K562 (cell line): ENCODE data around the gene TBXAS1. TPM values are rescaled to one million over a fixed set of nuclear protein-coding genes. Genes with fewer than 3 reads are reported as not detected.

Source experiments
- ATAC-seq: fragments of 200-7000 bp; cut with Tn5 transposase; 3 replicates; pipeline ENCODE4 v1.9.1; 2020; ENCODE audit warnings: moderate library complexity
- BruUV-seq: library from RNA; stranded (reverse); fragments of 400-500 nt; replicated peaks from 2 replicates; lab custom pipeline; 2021; lab: Mats Ljungman, UMichigan
- CTCF ChIA-PET: fragments of 300-600 bp; formaldehyde crosslinking; extraction: SDS; loops from one replicate; lab custom pipeline; 2021; ENCODE audit warnings: low intra/inter-chr PET ratio; lab: Yijun Ruan, JAX
- POLR2A ChIA-PET: fragments of 300-600, 350-650 bp; sonication (Branson Sonifier 250); formaldehyde crosslinking; extraction: SDS; loops from one replicate; lab custom pipeline; 2021; ENCODE audit warnings: antibody characterized with exemption, inconsistent platforms; lab: Yijun Ruan, JAX
- DNase-seq, 4 experiments: peaks; one replicate each; pipeline versions ENCODE4 v3.0.0 to v3.0.0-alpha.2; 2011 to 2018; ENCODE audit warnings: low spot score in 3 of 4, mixed read lengths in 3 of 4; ENCODE audit errors: extremely low read depth in 1 of 4
- FAIRE-seq: peaks from 2 replicates; lab custom pipeline; 2011; peaks lifted over from hg19 to GRCh38; lab: Jason Lieb, UNC
- H2AFZ ChIP-seq: 2 replicates; pipeline ENCODE4 v1.6.0; 2011; ENCODE audit warnings: low read depth, low read length, control low read depth, inconsistent platforms
- H3K27ac ChIP-seq: fragments of 200-600 bp; 3 replicates; pipeline ENCODE4 v1.8.0; 2011; ENCODE audit warnings: low read depth, mild to moderate bottlenecking, control low read depth, inconsistent platforms, low read length, moderate library complexity, mixed read lengths; ENCODE audit errors: extremely low read depth
- H3K27me3 ChIP-seq, 2 experiments: fragments of 300-600 bp in 1 of 2; 2 replicates in 1 of 2; 3 replicates in 1 of 2; pipeline versions ENCODE4 v1.6.0 to v1.8.0; 2011; ENCODE audit warnings: inconsistent platforms in 2 of 2, low read length in 2 of 2, mild to moderate bottlenecking in 1 of 2, mixed read lengths in 1 of 2, moderate library complexity in 1 of 2; ENCODE audit not compliant: control insufficient read depth in 2 of 2, insufficient read depth in 2 of 2
- H3K36me3 ChIP-seq: fragments of 300-600 bp; 3 replicates; pipeline ENCODE4 v1.8.0; 2011; ENCODE audit warnings: mild to moderate bottlenecking, low read length, inconsistent platforms; ENCODE audit not compliant: control insufficient read depth, insufficient read depth
- H3K4me1 ChIP-seq, 2 experiments: fragments of 200-600 bp in 1 of 2; replicated peaks in 1 of 2; 2 replicates in 1 of 2; 3 replicates in 1 of 2; pipeline versions ENCODE4 v1.5.1 to v1.8.0; 2011; ENCODE audit warnings: inconsistent platforms in 2 of 2, low read length in 2 of 2, mild to moderate bottlenecking in 1 of 2, mixed read lengths in 1 of 2, moderate library complexity in 1 of 2; ENCODE audit not compliant: control insufficient read depth in 2 of 2, insufficient read depth in 2 of 2
- H3K4me2 ChIP-seq: 2 replicates; pipeline ENCODE4 v1.6.1; 2011; ENCODE audit warnings: low read length, control low read depth, inconsistent platforms, mixed read lengths; ENCODE audit not compliant: insufficient read depth
- H3K4me3 ChIP-seq: fragments of 200-600 bp; sonication (generic), shearing (Covaris generic); 2 replicates; pipeline ENCODE4 v1.5.1; 2016; ENCODE audit warnings: control low read depth, inconsistent platforms
- H3K79me2 ChIP-seq: fragments of 200-600 bp; 3 replicates; pipeline ENCODE4 v1.8.0; 2011; ENCODE audit warnings: low read length, inconsistent platforms; ENCODE audit not compliant: control insufficient read depth, insufficient read depth
- H3K9ac ChIP-seq, 2 experiments: 2 replicates each; pipeline versions ENCODE4 v1.6.0 to v1.6.1; 2011; ENCODE audit warnings: low read depth in 2 of 2, low read length in 2 of 2, control low read depth in 1 of 2, inconsistent platforms in 1 of 2, mild to moderate bottlenecking in 1 of 2, mixed read lengths in 1 of 2; ENCODE audit not compliant: insufficient read depth in 1 of 2
- H3K9me1 ChIP-seq: one replicate; pipeline ENCODE4 v1.6.0; 2011; ENCODE audit warnings: inconsistent platforms, mild to moderate bottlenecking, low read length, moderate library complexity; ENCODE audit not compliant: control insufficient read depth, insufficient read depth
- H3K9me3 ChIP-seq: replicated peaks from 2 replicates; pipeline ENCODE4 v1.5.1; 2011; ENCODE audit warnings: low read depth, low read length, inconsistent platforms; ENCODE audit not compliant: control insufficient read depth, insufficient read depth
- H4K20me1 ChIP-seq: replicated peaks from 2 replicates; pipeline ENCODE4 v1.6.1; 2011; ENCODE audit warnings: low read length, inconsistent platforms, mixed read lengths; ENCODE audit not compliant: control insufficient read depth, insufficient read depth
- AFF4 ChIP-seq: sonication (generic); formaldehyde crosslinking; IDR thresholded peaks from 2 replicates; pipeline ENCODE4 v1.8.0; 2023; ENCODE audit warnings: mild to moderate bottlenecking, missing genetic modification reagents
- CC2D1A ChIP-seq: fragments of 450-650 bp; IDR thresholded peaks from 2 replicates; pipeline ENCODE4 v1.6.1; 2017; ENCODE audit warnings: mild to moderate bottlenecking
- CTCFL ChIP-seq: IDR thresholded peaks from 2 replicates; pipeline ENCODE4 v1.6.1; 2011; ENCODE audit warnings: borderline replicate concordance, low read depth, mild to moderate bottlenecking, moderate library complexity, low read length; ENCODE audit not compliant: insufficient read depth, poor library complexity, severe bottlenecking
- ETS2 ChIP-seq: IDR thresholded peaks from 2 replicates; pipeline ENCODE4 v1.6.1; 2016; ENCODE audit warnings: borderline replicate concordance, missing genetic modification characterization, mild to moderate bottlenecking, moderate library complexity, missing compliant biosample characterization; ENCODE audit not compliant: poor library complexity, severe bottlenecking
- HSF4 ChIP-seq: fragments of 250-450 bp; sonication (Bioruptor Pico); IDR thresholded peaks from 2 replicates; pipeline ENCODE4 v2.1.2; 2022; ENCODE audit warnings: mild to moderate bottlenecking, moderate library complexity, borderline replicate concordance
- KAT8 ChIP-seq: fragments of 450-650 bp; IDR thresholded peaks from 2 replicates; pipeline ENCODE4 v1.6.1; 2016; ENCODE audit warnings: low read depth, mild to moderate bottlenecking
- MTF1 ChIP-seq: fragments of 250-450 bp; sonication (Bioruptor Pico); IDR thresholded peaks from 2 replicates; pipeline ENCODE4 v1.9.0; 2021; ENCODE audit warnings: moderate library complexity, mild to moderate bottlenecking, inconsistent platforms, borderline replicate concordance
- NR2C1 ChIP-seq, 2 experiments: fragments of 450-650 bp; IDR thresholded peaks; 2 replicates each; pipeline ENCODE4 v1.6.1; 2017; ENCODE audit warnings: mild to moderate bottlenecking in 2 of 2, antibody characterized with exemption in 1 of 2, inconsistent platforms in 1 of 2, missing compliant biosample characterization in 1 of 2, missing genetic modification characterization in 1 of 2
- NR2C2 ChIP-seq, 2 experiments: fragments of 200-800 bp in 1 of 2; sonication (Bioruptor generic) in 1 of 2; sonication (generic) in 1 of 2; formaldehyde crosslinking in 1 of 2; IDR thresholded peaks; 2 replicates each; pipeline versions ENCODE4 v1.6.1 to v1.8.0; 2016 to 2022; ENCODE audit warnings: mild to moderate bottlenecking in 1 of 2, missing compliant biosample characterization in 1 of 2, missing genetic modification characterization in 1 of 2, missing genetic modification reagents in 1 of 2
- SMARCC2 ChIP-seq: fragments of 450-650 bp; IDR thresholded peaks from 2 replicates; pipeline ENCODE4 v1.6.1; 2017; ENCODE audit warnings: antibody characterized with exemption, moderate library complexity, mild to moderate bottlenecking, low read depth
- THRB ChIP-seq: fragments of 450-650 bp; formaldehyde crosslinking; conservative IDR thresholded peaks from 2 replicates; pipeline ENCODE4 v1.4.0; 2022; ENCODE audit warnings: mild to moderate bottlenecking, missing genetic modification characterization
- ZNF668 ChIP-seq: fragments of 250-450 bp; sonication (Bioruptor Pico); IDR thresholded peaks from 2 replicates; pipeline ENCODE4 v1.8.0; 2022; ENCODE audit warnings: mild to moderate bottlenecking, inconsistent platforms
- ZNF780A ChIP-seq: fragments of 250-450 bp; sonication (Bioruptor Pico); IDR thresholded peaks from 2 replicates; pipeline ENCODE4 v1.5.0; 2021; ENCODE audit warnings: mild to moderate bottlenecking
- WGBS: fragments of 100-300 bp; shearing (Covaris generic); methylation state at CpG from one replicate; pipeline ENCODE4 v1.1.6; 2016; ENCODE audit warnings: low coverage, mixed read lengths; ENCODE audit not compliant: insufficient coverage; ENCODE audit errors: missing lambda C conversion rate; 5-methylcytosine and 5-hydroxymethylcytosine counted together
- in situ Hi-C: fragments of 300-500 bp; cut with MboI; formaldehyde crosslinking; loops from 4 replicates; pipeline ENCODE4 v1.15.0; 2018; ENCODE audit warnings: inconsistent platforms, mixed read lengths
- intact Hi-C: fragments of 100-400 bp; cut with micrococcal nuclease; formaldehyde crosslinking; loops from 2 replicates; pipeline ENCODE4 v1.14.2; 2022
- polyA plus RNA-seq, 8 experiments: library from polyadenylated mRNA; depleted of rRNA in 4 of 8; stranded (reverse) in 5 of 8; unstranded in 3 of 8; fragments of >200 nt; fragmentation: Nextera tagmentation in 2 of 8; fragmentation: Illumina TruSeq in 1 of 8; extraction: Ambion mirVana in 2 of 8; extraction: Trizol in 1 of 8; gene quantifications; 2 replicates each; pipeline versions ENCODE4 v1.2.1 to v1.2.3, GENCODE V29; 2011 to 2014; ENCODE audit warnings: inconsistent platforms in 1 of 8, missing spikeins in 1 of 8
- total RNA-seq, 7 experiments: library from RNA; depleted of rRNA in 6 of 7; stranded (reverse); fragments of >200 nt in 6 of 7; fragmentation: Illumina TruSeq in 2 of 7; extraction: Trizol in 2 of 7; gene quantifications; 2 replicates each; pipeline versions ENCODE4 v1.2.1 to v1.2.3, GENCODE V29; 2011 to 2021; ENCODE audit warnings: low replicate concordance in 1 of 7

Gene TBXAS1
- total and polyA plus RNA-seq, 9 of the 15 experiments (the other 6 are each of a cell fraction or from before 2014, with no cell fraction given), result 1.1 to 8.3 (median 1.9) TPM

GRCh38 chr7:139813151-139813550 is 15.9 kb upstream of the TBXAS1 start:
- Histone ChIP-seq H3K4me2 (no peak overlapping the region), H3K36me3 (no peaks in the 10 kb centered on the region), H3K4me3 (no peak overlapping the region), H4K20me1 (no peaks in the 10 kb centered on the region), H2AFZ (no peak overlapping the region), H3K27ac (no peak overlapping the region), H3K79me2 (no peaks in the 10 kb centered on the region), H3K9ac (no peak overlapping the region), H3K9me3 (no peaks in the 10 kb centered on the region; the same call in none of the 2 replicates), H3K4me1 (peaks cover 0 to 5% of the 10 kb centered on the region in 2 experiments; a peak in 3 of 5 replicates), H3K9me1 (no peaks in the 10 kb centered on the region), H3K27me3 (peaks cover 11 to 21% of the 10 kb centered on the region in 2 experiments)
- ChIA-PET CTCF (no interaction called here), POLR2A (no interaction called here)
- 23% methylated on average over 6 of the region's 6 CpGs for WGBS
- intact Hi-C loops (no loop called here), in situ Hi-C loops (no loop called here)
- FAIRE-seq, result no peak
- BruUV-seq, result no TSS peak
- ATAC-seq, result no peak
- DNase-seq, result no peak
- TF ChIP-seq KAT8 (no peak), AFF4 (CRISPR knock-in tag) (no peak), ZNF668 (CRISPR knock-in tag) (no peak), CTCFL (no peak), ETS2 (tag) (no peak), MTF1 (no peak), ZNF780A (no peak), CC2D1A (no peak), NR2C2 (CRISPR knock-in tag; IDR thresholded peaks at IDR 0.05) (no peak), NR2C2 (tag; IDR thresholded peaks at IDR 0.05) (no peak), HSF4 (CRISPR knock-in tag) (no peak), NR2C1 (IDR thresholded peaks at IDR 0.05) (no peak), NR2C1 (tag; IDR thresholded peaks at IDR 0.05) (no peak), SMARCC2 (no peak), THRB (CRISPR knock-in tag) (no peak)
